T-helper 17 cell (primary cell): ENCODE measurements around the gene MFSD11. TPM values are rescaled to one million over a fixed set of nuclear protein-coding genes. Genes with fewer than 3 reads are reported as not detected.
"Not testable (repeated sequence)": the region's sequence is repeated elsewhere in the genome, so short reads cannot be mapped to it uniquely, and the experiment has no call there.

Experiments used
- ATAC-seq: fragments of 150-1000 bp; cut with Tn5 transposase; 2 replicates; pipeline ENCODE4 v1.10.0; 2021; ENCODE audit warnings: mild to moderate bottlenecking, moderate library complexity
- DNase-seq, 3 donors: peaks; one replicate each; pipeline versions ENCODE4 v3.0.0 to v3.0.0-alpha.2; 2020 to 2021
- H3K9me3 ChIP-seq: one replicate; pipeline ENCODE4 v1.7.0; 2013; ENCODE audit warnings: low read length, mild to moderate bottlenecking; ENCODE audit not compliant: control insufficient read depth, poor library complexity, severe bottlenecking
- H3K27ac Mint-ChIP-seq: one replicate; pipeline ENCODE4 v1.8.0; 2022; ENCODE audit warnings: mild to moderate bottlenecking, moderate library complexity, mixed read lengths
- H3K27me3 Mint-ChIP-seq: one replicate; pipeline ENCODE4 v1.8.0; 2022; ENCODE audit warnings: mixed read lengths
- H3K36me3 Mint-ChIP-seq: one replicate; pipeline ENCODE4 v1.8.0; 2022; ENCODE audit warnings: low read depth, mixed read lengths
- H3K4me1 Mint-ChIP-seq: one replicate; pipeline ENCODE4 v1.8.0; 2022; ENCODE audit warnings: mild to moderate bottlenecking, mixed read lengths
- H3K4me3 Mint-ChIP-seq: one replicate; pipeline ENCODE4 v1.8.0; 2022; ENCODE audit warnings: mild to moderate bottlenecking, moderate library complexity, mixed read lengths
- total RNA-seq, 4 donors: library from RNA in 2 of 4; stranded (reverse) in 2 of 4; gene quantifications; one replicate each; pipeline ENCODE4 v1.2.3 and lab custom pipeline; 2022 to 2026

The MFSD11 gene
- total RNA-seq, 2 donors from 2014 or later: 29.4 to 36.7 TPM

GRCh38 chr17:76700617-76701470, 37.1 kb upstream of the MFSD11 start:
- Mint-ChIP-seq H3K27ac (peak overlapping the region; percentile 57), H3K4me1 (peaks cover 14% of the 10 kb centered on the region), H3K4me3 (peak overlapping the region; percentile 68), H3K36me3 (no peaks in the 10 kb centered on the region), H3K27me3 (no peaks in the 10 kb centered on the region)
- DNase-seq (no peak), ATAC-seq (peak; percentile 39)
- H3K9me3 ChIP-seq: no peaks in the 10 kb centered on the region

- no peak for ATAC-seq
- Mint-ChIP-seq H3K36me3 (no peaks in the 10 kb centered on the region), H3K27me3 (no peaks in the 10 kb centered on the region), H3K4me3 (no peak overlapping the region), H3K27ac (peak overlapping the region; percentile 9), H3K4me1 (peaks cover 13% of the 10 kb centered on the region)
- H3K9me3 ChIP-seq: no peaks in the 10 kb centered on the region
- no peak for DNase-seq
Observed at GRCh38 chr17:76701471-76701967, 36.4 kb upstream of the MFSD11 start.

- Mint-ChIP-seq H3K4me1 (peaks cover 7% of the 10 kb centered on the region), H3K27ac (peak overlapping the region; percentile 9)
Observed at GRCh38 chr17:76702076-76702475, 35.8 kb upstream of the MFSD11 start.

GRCh38 chr17:76702941-76703637, 34.8 kb upstream of the MFSD11 start:
- Mint-ChIP-seq H3K4me3 (no peak overlapping the region), H3K36me3 (no peaks in the 10 kb centered on the region), H3K4me1 (peaks cover 7% of the 10 kb centered on the region), H3K27me3 (no peaks in the 10 kb centered on the region), H3K27ac (no peak overlapping the region)
- no peak for DNase-seq
- H3K9me3 ChIP-seq: no peaks in the 10 kb centered on the region
- ATAC-seq: no peak

More at GRCh38 chr17:76702076-76702475, 35.8 kb upstream of the MFSD11 start:
- Mint-ChIP-seq H3K36me3 (no peaks in the 10 kb centered on the region), H3K4me3 (no peak overlapping the region), H3K27me3 (no peaks in the 10 kb centered on the region)
- DNase-seq (no peak), ATAC-seq (no peak)
- no peaks in the 10 kb centered on the region for H3K9me3 ChIP-seq

GRCh38 chr17:76704805-76705204, 33.1 kb upstream of the MFSD11 start:
- no peaks in the 10 kb centered on the region for H3K9me3 ChIP-seq
- Mint-ChIP-seq H3K4me3 (no peak overlapping the region), H3K4me1 (peaks cover 7% of the 10 kb centered on the region), H3K27me3 (no peaks in the 10 kb centered on the region), H3K27ac (no peak overlapping the region), H3K36me3 (no peaks in the 10 kb centered on the region)
- ATAC-seq: no peak
- no peak for DNase-seq

- Mint-ChIP-seq H3K4me3 (no peak overlapping the region), H3K36me3 (no peaks in the 10 kb centered on the region), H3K27me3 (no peaks in the 10 kb centered on the region), H3K4me1 (peaks cover 9% of the 10 kb centered on the region), H3K27ac (no peak overlapping the region)
- ATAC-seq (no peak), DNase-seq (no peak)
- no peaks in the 10 kb centered on the region for H3K9me3 ChIP-seq
Observed at GRCh38 chr17:76706817-76707216, 31.1 kb upstream of the MFSD11 start.

- Mint-ChIP-seq H3K27ac (no peak overlapping the region), H3K4me1 (peaks cover 9% of the 10 kb centered on the region), H3K36me3 (no peaks in the 10 kb centered on the region), H3K4me3 (no peak overlapping the region), H3K27me3 (no peaks in the 10 kb centered on the region)
- no peaks in the 10 kb centered on the region for H3K9me3 ChIP-seq
- no peak for ATAC-seq
- DNase-seq: no peak
Observed at GRCh38 chr17:76707985-76708807, 29.7 kb upstream of the MFSD11 start.

GRCh38 chr17:76709077-76709950, 28.6 kb upstream of the MFSD11 start:
- H3K27ac Mint-ChIP-seq: no peak overlapping the region
- H3K9me3 ChIP-seq: no peaks in the 10 kb centered on the region
- peaks cover 18% of the 10 kb centered on the region for H3K4me1 Mint-ChIP-seq
- DNase-seq (no peak), ATAC-seq (no peak)
- peak overlapping the region; percentile 71 for H3K4me3 Mint-ChIP-seq
- no peaks in the 10 kb centered on the region for H3K27me3 Mint-ChIP-seq
- peaks cover 2% of the 10 kb centered on the region for H3K36me3 Mint-ChIP-seq

GRCh38 chr17:76709951-76710862, 27.7 kb upstream of the MFSD11 start:
- not testable (repeated sequence) for H3K27ac Mint-ChIP-seq, H3K27me3 Mint-ChIP-seq, DNase-seq, H3K36me3 Mint-ChIP-seq, H3K9me3 ChIP-seq
- Mint-ChIP-seq H3K4me1 (peaks cover 22% of the 10 kb centered on the region), H3K4me3 (peak overlapping the region; percentile 71)
- ATAC-seq: peak; percentile 39

GRCh38 chr17:76710863-76711611, 26.9 kb upstream of the MFSD11 start, which contains the start of gene MXRA7:
TSS of gene MXRA7 (minus strand) at chr17:76710965. CDS start at chr17:76710946, 19 bp downstream.
- Mint-ChIP-seq H3K27ac (peak within 1 kb of the TSS; percentile 39), H3K4me3 (peak within 1 kb of the TSS; percentile 80), H3K27me3 (no peaks in the 10 kb centered on the region), H3K4me1 (peaks cover 29% of the 10 kb centered on the region), H3K36me3 (peaks cover 3% of the 10 kb centered on the region)
- peak; percentile 70 for ATAC-seq
- H3K9me3 ChIP-seq: no peaks in the 10 kb centered on the region
- peak; percentile 24 to 57 (median 54) for DNase-seq

GRCh38 chr17:76712321-76712720, 25.6 kb upstream of the MFSD11 start:
- not testable (repeated sequence) for H3K36me3 Mint-ChIP-seq, ATAC-seq, H3K9me3 ChIP-seq, H3K27me3 Mint-ChIP-seq, DNase-seq, H3K4me3 Mint-ChIP-seq
- Mint-ChIP-seq H3K27ac (peak overlapping the region; percentile 49), H3K4me1 (peaks cover 34% of the 10 kb centered on the region)
